ENCODE results near the gene LTBP1. TPM values are rescaled to one million over a fixed set of nuclear protein-coding genes. Genes with fewer than 3 reads are reported as not detected.

LTBP1 gene
- total RNA-seq, 1 experiment from 2014 or later = 13.9 TPM

GRCh38 chr2:32940316-32940997, 6.3 kb upstream of the LTBP1 start:
- no peaks in the 10 kb centered on the region for H3K27me3 Mint-ChIP-seq (ENCODE audit: unreplicated experiment)
- no peaks in the 10 kb centered on the region for H3K36me3 Mint-ChIP-seq (ENCODE audit: insufficient read depth, unreplicated experiment)
- no peaks in the 10 kb centered on the region for H3K9me3 Mint-ChIP-seq (ENCODE audit: low read depth, unreplicated experiment)
- H3K4me1 Mint-ChIP-seq (ENCODE audit: low read depth, unreplicated experiment) = peaks cover 30% of the 10 kb centered on the region
- TF ChIP-seq, protein P1, sequence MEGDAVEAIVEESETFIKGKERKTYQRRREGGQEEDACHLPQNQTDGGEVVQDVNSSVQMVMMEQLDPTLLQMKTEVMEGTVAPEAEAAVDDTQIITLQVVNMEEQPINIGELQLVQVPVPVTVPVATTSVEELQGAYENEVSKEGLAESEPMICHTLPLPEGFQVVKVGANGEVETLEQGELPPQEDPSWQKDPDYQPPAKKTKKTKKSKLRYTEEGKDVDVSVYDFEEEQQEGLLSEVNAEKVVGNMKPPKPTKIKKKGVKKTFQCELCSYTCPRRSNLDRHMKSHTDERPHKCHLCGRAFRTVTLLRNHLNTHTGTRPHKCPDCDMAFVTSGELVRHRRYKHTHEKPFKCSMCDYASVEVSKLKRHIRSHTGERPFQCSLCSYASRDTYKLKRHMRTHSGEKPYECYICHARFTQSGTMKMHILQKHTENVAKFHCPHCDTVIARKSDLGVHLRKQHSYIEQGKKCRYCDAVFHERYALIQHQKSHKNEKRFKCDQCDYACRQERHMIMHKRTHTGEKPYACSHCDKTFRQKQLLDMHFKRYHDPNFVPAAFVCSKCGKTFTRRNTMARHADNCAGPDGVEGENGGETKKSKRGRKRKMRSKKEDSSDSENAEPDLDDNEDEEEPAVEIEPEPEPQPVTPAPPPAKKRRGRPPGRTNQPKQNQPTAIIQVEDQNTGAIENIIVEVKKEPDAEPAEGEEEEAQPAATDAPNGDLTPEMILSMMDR (IDR thresholded peaks at IDR 0.05; ENCODE audit: unreplicated experiment) = no peak
- no peak overlapping the region for H3K4me3 Mint-ChIP-seq (ENCODE audit: low read depth, unreplicated experiment)
- no peak overlapping the region for H3K27ac Mint-ChIP-seq (ENCODE audit: unreplicated experiment)
- intact Hi-C loops (cut with micrococcal nuclease; ENCODE audit: unreplicated experiment) = loop anchor here (10.0 kb wide), 1 partner anchor 434 kb away; no protein-coding TSS in a partner anchor
- no TSS peak for BruUV-seq (replicated peaks)
- CTCF ChIA-PET = no interaction called here
- DNase-seq = no peak

- no peak overlapping the region for H3K27ac Mint-ChIP-seq (ENCODE audit: unreplicated experiment)
- no peaks in the 10 kb centered on the region for H3K9me3 Mint-ChIP-seq (ENCODE audit: low read depth, unreplicated experiment)
- peaks cover 9% of the 10 kb centered on the region for H3K36me3 Mint-ChIP-seq (ENCODE audit: insufficient read depth, unreplicated experiment)
- H3K27me3 Mint-ChIP-seq (ENCODE audit: unreplicated experiment) = no peaks in the 10 kb centered on the region
- no peak for DNase-seq
- BruUV-seq (replicated peaks) = no TSS peak
- H3K4me3 Mint-ChIP-seq (ENCODE audit: low read depth, unreplicated experiment) = no peak overlapping the region
- CTCF ChIA-PET = no interaction called here
- intact Hi-C loops (cut with micrococcal nuclease; ENCODE audit: unreplicated experiment) = loop anchor here (10.0 kb wide), 1 partner anchor 433 kb away; no protein-coding TSS in a partner anchor
- TF ChIP-seq, protein P1 (IDR thresholded peaks at IDR 0.05; ENCODE audit: unreplicated experiment) = no peak
- peaks cover 30% of the 10 kb centered on the region for H3K4me1 Mint-ChIP-seq (ENCODE audit: low read depth, unreplicated experiment)
Observed at GRCh38 chr2:32941944-32942690, 4.6 kb upstream of the LTBP1 start.

- no TSS peak for BruUV-seq (replicated peaks)
- Mint-ChIP-seq H3K27ac (ENCODE audit: unreplicated experiment) (no peak overlapping the region), H3K4me3 (ENCODE audit: low read depth, unreplicated experiment) (no peak overlapping the region), H3K9me3 (ENCODE audit: low read depth, unreplicated experiment) (no peaks in the 10 kb centered on the region), H3K4me1 (ENCODE audit: low read depth, unreplicated experiment) (peaks cover 26% of the 10 kb centered on the region), H3K27me3 (ENCODE audit: unreplicated experiment) (no peaks in the 10 kb centered on the region), H3K36me3 (ENCODE audit: insufficient read depth, unreplicated experiment) (peaks cover 16% of the 10 kb centered on the region)
- TF ChIP-seq, protein P1 (IDR thresholded peaks at IDR 0.05; ENCODE audit: unreplicated experiment) = no peak
- CTCF ChIA-PET = no interaction called here
- DNase-seq = no peak
- intact Hi-C loops (cut with micrococcal nuclease; ENCODE audit: unreplicated experiment) = loop anchor here (10.0 kb wide), 1 partner anchor 432 kb away; no protein-coding TSS in a partner anchor
Observed at GRCh38 chr2:32942793-32943485, 3.8 kb upstream of the LTBP1 start.

DNA sequence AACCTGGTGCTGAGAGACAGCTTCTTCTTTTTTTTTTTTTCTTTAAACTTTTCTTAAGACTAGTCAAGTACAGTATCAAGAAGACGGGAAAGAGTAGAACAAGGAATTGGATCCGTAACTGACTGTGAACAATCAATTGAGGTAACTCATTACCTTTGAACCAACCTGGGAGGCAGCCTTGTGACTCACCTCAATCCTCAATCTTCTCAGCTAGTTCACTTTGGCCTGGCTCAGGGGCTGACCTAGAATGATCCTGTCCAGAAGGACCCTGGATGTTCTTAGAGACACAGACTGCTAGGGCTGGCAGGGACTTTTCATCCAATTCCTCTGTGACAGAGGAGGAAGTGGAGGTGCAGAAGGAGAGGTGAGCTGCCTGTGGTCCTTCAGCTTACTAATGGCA, 1.5 kb upstream of the LTBP1 start:
- intact Hi-C loops (cut with micrococcal nuclease; ENCODE audit: unreplicated experiment) = loop anchor here (5.0 to 10.0 kb wide), 2 partner anchors 127 to 430 kb away; no protein-coding TSS in a partner anchor
- TF ChIP-seq, protein P1 (IDR thresholded peaks at IDR 0.05; ENCODE audit: unreplicated experiment) = no peak
- no peaks in the 10 kb centered on the region for H3K9me3 Mint-ChIP-seq (ENCODE audit: low read depth, unreplicated experiment)
- CTCF ChIA-PET = interaction anchor here (0.7 to 0.8 kb wide), 3 partner anchors 88 to 535 kb away, joined by 3 to 5 read pairs (median 5); no protein-coding TSS in a partner anchor
- no peaks in the 10 kb centered on the region for H3K27me3 Mint-ChIP-seq (ENCODE audit: unreplicated experiment)
- H3K4me1 Mint-ChIP-seq (ENCODE audit: low read depth, unreplicated experiment) = peaks cover 22% of the 10 kb centered on the region
- peak; percentile 29 for DNase-seq
- H3K36me3 Mint-ChIP-seq (ENCODE audit: insufficient read depth, unreplicated experiment) = peaks cover 24% of the 10 kb centered on the region
- BruUV-seq (replicated peaks) = no TSS peak
- no peak overlapping the region for H3K27ac Mint-ChIP-seq (ENCODE audit: unreplicated experiment)
- H3K4me3 Mint-ChIP-seq (ENCODE audit: low read depth, unreplicated experiment) = no peak overlapping the region

Measured in Calu3 (cell line).